Astrocyte (in vitro differentiated cells and primary cell): Measurements from ENCODE around the gene SDHAF2.

ENCODE experiments used
- EZH2 ChIP-seq: IDR thresholded peaks from 2 replicates; pipeline ENCODE4 v1.6.1; 2012; ENCODE audit warnings: mild to moderate bottlenecking, low read length, inconsistent platforms; ENCODE audit not compliant: insufficient read depth
- TF ChIP-seq, protein P1 (sequence below): IDR thresholded peaks from 2 replicates; pipeline ENCODE4 v1.5.1; 2011; ENCODE audit warnings: low read depth, mild to moderate bottlenecking, inconsistent platforms, low read length, moderate library complexity; ENCODE audit not compliant: insufficient read depth

DNA sequence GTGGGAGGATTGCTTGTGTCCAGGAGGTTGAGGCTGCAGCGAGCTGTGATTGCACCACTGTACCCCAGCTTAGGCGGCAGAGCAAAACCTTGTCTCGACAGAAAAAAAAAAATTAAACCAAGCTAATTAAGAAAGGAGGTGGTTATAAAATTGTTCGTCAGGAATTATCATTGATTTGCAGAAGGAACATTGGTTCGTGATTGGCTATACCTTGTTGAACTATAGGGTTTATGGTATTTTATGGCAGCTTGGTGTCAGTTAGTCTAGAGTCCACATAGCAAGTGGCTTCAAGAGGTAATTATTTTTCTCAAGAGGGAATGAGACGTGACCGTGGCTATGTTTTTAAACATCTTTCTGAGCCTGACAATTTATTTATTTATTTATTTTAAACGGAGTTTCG lies 49.0 kb upstream of the SDHAF2 start:
- TF ChIP-seq, protein P1, sequence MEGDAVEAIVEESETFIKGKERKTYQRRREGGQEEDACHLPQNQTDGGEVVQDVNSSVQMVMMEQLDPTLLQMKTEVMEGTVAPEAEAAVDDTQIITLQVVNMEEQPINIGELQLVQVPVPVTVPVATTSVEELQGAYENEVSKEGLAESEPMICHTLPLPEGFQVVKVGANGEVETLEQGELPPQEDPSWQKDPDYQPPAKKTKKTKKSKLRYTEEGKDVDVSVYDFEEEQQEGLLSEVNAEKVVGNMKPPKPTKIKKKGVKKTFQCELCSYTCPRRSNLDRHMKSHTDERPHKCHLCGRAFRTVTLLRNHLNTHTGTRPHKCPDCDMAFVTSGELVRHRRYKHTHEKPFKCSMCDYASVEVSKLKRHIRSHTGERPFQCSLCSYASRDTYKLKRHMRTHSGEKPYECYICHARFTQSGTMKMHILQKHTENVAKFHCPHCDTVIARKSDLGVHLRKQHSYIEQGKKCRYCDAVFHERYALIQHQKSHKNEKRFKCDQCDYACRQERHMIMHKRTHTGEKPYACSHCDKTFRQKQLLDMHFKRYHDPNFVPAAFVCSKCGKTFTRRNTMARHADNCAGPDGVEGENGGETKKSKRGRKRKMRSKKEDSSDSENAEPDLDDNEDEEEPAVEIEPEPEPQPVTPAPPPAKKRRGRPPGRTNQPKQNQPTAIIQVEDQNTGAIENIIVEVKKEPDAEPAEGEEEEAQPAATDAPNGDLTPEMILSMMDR, result no peak
- TF ChIP-seq EZH2, result no peak
